ENCODE measurements around the gene TENM3.

- TF ChIP-seq CTCF (conservative IDR thresholded peaks at IDR 0.05; ENCODE audit: low read depth, low read length) (no peak), EZH2phosphoT487 (IDR thresholded peaks at IDR 0.05; ENCODE audit: borderline replicate concordance, low read length) (no peak)
Measured at GRCh38 chr4:182717788-182718583, 474.8 kb downstream of the TENM3 start.
